ENCODE results near the gene CFAP43.

DNA sequence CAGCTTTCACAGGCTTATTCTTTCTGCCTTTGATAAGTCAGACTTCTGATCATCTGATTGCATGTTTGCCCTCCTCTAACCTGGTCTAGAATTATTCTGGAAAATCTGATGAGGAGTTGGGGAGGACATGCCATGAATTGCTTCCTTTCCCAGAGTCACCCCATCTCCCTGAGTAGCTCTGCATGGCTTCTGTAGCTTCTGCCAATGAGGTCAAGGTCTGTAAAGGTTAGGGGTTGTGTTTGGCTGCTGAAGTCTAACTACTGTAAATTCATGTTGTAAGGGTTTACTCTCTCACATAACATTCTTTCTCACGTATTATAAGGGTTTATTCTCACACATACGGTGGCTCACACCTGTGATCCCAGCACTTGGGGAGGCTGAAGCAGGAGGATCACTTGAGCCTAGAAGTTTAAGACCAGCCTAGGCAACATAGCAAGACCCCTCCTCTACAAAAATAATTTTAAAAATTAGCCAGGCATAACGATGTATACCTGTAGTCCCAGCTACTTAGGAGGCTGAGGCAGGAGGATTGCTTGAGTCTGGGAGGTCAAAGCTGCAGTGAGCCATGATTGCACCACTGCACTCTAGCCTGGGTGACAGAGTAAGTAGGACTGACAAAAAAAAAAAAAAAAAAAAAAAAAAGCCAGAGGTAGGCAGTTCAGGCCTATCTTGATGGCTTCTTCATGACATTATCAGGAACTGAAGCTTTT lies 47.5 kb upstream of the CFAP43 start:
- no peak for TF ChIP-seq CTCF (IDR thresholded peaks at IDR 0.05)
- TF ChIP-seq EZH2 (IDR thresholded peaks at IDR 0.05; ENCODE audit: borderline replicate concordance, insufficient read depth, low read depth, low read length, poor library complexity, severe bottlenecking): no peak
